Activated CD8-positive, alpha-beta memory T cell treated with anti-CD3 and anti-CD28 coated beads, Interleukin-2, amount 50 U/mL, for 24 hours (primary cell): ENCODE data around the gene NUP210L.

Source experiments
- DNase-seq: peaks from one replicate; pipeline ENCODE4 v3.0.0-alpha.2; 2020; ENCODE audit errors: extremely low read depth

NUP210L gene

DNA sequence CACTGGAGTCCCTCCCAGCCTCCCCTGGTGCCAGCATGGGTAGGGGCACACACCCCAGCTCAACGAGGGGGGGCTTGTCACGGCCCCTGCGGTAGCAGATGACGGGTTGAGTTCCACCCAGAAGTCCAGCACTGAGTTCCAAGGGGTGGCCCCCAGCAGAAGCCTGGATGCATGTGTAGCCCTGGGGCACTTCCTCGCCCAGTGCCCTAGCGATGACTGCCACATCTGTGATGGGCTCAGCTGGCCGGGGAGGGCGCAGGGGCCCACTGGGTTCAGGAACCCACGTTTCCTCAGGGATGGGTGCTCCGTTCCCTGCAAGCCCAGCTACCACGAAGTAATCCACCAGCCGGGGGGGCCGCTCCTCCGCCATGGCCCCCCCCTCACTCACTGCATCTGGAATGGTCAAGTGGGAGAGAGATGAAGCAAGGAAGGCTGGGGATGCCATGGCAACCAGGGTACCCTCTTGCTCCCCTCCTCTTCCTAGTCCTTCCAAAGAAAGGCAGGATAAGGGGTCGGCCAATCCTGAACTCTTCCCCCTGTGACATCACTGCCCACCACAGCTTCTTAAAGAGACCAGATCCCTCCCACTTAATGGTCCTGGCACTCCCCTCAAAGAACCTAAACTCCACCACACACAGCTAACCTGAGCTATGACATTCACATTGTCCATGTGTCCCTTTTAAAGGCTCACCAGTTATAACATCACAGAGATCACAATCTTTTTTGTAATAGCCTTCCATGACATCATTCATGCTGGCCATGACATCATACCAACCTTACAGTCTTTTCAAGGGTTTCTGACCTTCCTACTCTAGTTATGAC is 210.7 kb downstream of the NUP210L start:
- DNase-seq = no peak

- DNase-seq = no peak
Measured at GRCh38 chr1:153942766-153943549, 211.9 kb downstream of the NUP210L start.
